Measurements from ENCODE around the gene BMP2K. TPM values are rescaled to one million over a fixed set of nuclear protein-coding genes. Genes with fewer than 3 reads are reported as not detected.
"Not testable (repeated sequence)": the region's sequence is repeated elsewhere in the genome, so short reads cannot be mapped to it uniquely, and the experiment has no call there.

BMP2K gene
- total RNA-seq, 1 experiment from 2014 or later: 19.7 TPM

DNA sequence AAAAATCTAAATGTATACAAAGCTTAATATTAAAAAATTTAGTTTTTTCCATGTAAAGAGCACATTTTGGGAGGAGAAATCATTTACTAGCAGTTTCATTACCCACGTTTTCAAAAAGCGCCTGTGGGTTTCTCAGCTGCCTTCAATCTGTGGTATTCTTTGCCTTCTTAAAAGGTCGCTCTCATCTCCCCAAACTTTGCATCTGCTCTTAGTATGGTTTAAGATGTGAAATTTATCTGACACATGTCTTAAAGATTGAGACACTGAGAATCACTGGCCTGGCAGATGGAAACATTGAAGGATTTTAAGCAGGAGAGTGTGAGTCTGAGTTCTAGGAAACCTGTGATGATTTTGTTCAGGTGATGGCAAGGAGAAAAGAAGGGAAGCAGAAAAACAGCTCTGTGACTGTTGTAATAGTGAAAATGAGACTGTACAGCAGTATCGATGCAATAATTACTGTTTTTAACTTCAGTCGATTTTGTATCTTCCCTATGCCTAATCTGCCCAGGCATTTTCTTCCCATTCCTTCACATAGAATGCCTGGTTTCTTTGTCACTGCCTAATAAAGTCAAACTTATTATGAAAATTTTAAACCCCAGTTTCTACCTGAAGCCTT is 87.2 kb downstream of the BMP2K start:
- DNase-seq (ENCODE audit: low spot score): no peak

DNA sequence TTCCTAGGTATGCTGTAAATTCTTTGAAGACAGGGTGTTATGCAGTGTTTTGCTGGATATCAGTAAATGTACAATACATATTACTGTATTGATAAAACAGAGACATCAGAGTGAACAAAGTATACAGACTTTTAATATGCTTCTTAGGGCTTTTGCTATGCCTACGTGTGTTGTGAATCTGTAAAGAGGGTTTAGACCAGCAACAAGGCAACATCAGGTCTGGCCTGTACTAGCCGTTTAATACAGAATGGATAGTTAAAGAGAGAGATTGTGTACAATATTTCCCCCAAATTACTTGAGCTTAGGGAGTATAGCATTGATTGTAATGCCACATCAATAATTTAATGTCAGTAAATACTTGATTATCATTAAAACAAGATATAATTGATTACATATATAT is 87.8 kb downstream of the BMP2K start:
- no peak for DNase-seq (ENCODE audit: low spot score)

DNA sequence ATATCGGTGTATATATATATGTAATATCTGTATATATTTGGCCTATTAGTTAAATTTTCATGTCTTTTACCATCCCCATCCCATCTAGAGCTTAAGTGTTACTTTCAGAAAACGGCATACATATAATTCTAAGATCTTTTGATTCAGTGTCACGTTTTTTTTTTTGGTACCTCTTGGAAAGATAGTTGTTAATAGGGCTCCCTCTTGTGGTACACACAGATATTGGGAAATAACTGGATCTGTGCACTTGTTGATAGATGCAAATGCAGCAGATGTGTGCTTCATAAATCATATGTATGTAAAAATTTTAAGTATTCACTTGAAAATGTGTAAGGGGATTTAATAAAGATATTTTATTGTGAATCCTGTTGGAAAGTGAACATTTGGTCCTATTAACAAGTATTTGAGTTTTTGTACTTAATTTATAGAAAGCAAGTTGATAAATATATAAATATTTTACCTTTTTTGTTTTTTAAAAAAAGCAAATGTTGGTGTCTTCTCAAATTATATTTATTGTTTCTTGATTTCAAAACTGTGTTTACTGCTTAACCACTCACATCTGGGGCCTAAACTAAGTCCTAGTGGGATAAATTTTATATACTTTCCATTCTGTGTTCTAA is 88.4 kb downstream of the BMP2K start:
- peak; percentile 53 for DNase-seq (ENCODE audit: low spot score)

DNA sequence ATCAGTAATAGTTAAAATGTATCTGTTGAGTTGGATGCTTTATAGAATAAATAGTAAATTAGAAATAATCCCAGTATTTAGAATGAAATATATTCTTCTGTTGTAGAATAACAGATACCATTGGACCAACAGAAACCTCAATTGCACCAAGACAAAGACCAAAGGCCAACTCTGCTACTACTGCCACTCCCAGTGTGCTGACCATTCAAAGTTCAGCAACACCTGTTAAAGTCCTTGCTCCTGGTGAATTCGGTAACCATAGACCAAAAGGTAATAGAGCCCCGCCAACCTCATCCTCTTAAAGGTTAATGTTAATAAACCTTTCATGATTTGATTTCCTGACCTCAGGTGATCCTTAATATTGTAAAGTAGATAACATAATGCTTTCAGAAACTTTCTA is 89.3 kb downstream of the BMP2K start:
- DNase-seq (ENCODE audit: low spot score): no peak

DNA sequence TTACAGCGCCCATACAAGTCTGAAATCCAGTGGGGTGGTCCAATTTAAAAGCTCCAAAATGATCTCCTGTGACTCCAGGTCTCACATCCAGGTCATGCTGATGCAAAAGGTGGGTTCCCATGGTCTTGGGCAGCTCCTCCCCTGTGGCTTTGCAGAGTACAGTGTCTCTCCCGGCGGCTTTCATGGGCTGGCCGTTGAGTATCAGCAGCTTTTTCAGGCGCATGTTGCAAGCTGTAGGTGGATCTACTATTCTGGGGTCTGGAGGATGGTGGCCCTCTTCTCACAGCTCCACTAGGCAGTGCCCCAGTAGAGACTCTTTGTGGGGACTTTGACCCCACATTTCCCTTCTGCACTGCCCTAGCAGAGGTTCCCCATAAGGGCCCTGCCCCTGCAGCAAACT is 92.6 kb downstream of the BMP2K start:
- not testable (repeated sequence) for DNase-seq (ENCODE audit: low spot score)

DNA sequence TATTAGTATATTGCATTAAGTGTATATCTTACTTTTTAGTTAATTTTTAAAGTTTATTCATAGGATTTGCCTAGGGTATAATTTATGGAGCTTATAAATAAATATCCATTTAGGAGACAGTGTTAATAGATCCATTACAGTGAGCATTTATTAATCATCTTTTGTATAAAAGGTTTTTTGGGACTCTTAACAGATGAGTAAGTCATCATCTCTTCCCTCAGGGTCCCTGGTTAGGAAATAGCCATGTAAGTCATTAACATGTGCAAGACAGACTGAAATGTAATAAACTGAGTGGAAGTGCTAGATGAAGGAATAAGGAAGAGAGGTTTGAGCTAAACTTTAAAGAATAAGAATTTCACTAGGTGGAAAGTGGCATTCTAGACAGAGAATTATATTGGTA is 93.9 kb downstream of the BMP2K start:
- no peak for DNase-seq (ENCODE audit: low spot score)

DNA sequence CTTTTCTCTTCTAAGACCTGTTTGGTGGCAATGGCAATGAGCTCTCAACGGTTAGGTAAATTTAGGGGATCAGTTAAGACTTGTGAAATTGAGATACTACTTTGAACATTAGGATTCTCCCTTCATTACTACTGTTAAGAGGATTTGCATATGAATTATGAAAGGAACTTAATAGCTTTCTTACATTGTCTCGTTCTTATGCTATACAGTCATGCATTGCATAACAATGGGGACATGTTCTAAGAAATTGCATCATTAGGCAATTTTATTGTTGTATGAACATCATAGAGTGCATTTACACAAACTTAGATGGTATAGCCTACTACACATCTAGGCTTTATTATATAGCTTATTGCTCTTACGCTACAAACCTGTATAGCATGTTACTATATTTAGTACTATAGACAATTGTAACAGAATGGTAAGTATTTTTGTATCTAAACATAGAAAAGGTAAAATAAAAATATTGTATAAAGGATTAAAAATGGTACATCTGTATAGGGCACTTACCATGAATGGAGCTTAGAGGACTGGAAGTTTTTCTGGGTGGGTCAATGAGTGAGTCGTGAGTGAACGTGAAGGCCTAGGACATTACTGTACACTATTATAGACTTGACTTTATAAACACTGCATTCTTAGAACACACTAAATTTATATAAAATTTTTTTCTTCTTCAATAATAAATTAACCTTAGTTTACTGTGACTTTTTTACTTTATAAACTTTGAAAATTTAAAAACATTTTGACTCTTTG is 100.6 kb downstream of the BMP2K start:
- DNase-seq (ENCODE audit: low spot score): no peak

DNA sequence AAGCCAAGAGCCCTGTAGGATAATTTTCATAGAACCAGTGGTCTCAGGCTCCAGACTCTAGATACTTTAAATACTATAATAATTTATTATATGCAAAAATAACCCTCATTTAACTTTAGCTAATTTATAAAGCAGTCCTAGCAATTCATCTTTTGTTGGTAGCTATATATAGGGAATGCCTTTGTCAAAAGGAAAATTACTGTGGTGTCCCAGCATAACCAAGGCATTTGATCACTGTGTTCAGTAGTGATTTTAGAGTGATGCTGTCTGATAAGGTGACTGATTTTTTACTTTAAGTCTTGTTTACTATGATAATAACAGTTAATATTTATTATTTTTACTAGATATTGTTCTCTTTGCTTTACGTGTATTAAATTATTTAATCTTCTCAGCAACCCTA is 101.9 kb downstream of the BMP2K start:
- DNase-seq (ENCODE audit: low spot score): no peak

DNA sequence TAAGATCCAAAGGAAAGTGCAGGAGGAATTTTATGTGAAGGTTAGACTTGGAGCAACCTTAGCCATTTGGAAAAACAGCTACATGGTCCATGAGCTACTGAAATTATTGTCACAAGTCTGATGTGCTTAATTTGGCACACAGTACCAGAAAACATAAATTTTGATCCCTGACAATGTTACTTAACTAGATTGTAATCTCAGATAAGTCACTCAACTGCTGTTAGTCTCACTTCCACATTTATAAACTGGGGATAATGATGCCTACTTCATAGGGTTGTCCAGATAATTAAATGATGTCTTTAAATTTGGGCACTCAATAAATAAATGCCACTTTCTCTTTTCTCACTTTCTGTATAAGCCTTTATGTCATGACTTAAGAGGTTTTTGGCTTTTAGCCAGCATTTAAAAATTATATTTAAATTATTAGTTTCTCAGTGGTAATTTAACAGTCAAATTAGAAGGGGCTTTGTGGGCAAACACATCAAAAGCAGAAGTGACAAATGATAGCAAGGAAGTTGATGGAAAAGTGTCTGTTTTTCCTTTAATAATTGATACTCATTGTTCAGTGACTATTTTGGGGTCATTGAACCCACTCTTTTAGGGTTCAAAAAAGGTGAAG is 104.8 kb downstream of the BMP2K start:
- DNase-seq (ENCODE audit: low spot score): no peak

DNA sequence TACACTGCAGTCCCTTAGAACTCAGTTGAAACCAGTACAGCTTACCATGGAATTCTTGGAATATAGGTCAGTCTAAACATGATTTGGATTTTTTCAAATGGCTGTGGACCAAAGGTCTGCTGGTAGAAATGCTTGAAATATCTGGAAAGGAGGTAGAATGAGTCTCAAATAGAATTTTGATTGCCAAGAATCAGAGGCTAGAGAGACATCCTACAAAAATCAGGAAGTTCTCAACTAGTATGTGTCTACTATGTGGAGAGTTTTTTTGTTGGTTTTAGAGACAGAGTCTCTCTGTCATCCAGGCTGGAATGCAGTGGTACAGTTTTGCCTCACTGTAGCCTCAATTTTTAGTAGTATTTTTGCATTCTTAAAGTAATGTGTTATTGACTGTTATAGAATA is 109.4 kb downstream of the BMP2K start:
- DNase-seq (ENCODE audit: low spot score): no peak

DNA sequence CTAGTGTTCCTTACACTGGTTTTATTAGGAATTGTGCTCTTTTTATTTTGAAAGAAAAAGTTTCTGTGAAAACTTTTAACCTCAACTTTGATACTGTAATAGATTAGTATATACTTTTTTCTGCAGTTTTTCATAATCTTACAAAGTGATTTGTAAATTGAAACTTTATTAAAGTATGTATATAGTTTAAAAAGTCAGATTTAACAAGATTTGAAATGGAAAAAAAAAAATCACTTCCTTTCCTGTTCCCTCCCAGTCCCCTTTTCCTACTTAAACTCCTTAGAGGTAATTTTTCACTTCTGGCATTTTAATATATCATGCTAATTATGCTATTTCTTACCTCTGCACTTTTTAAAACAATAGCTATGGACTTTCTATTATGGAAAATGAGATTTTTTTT is 113.8 kb downstream of the BMP2K start:
- DNase-seq (ENCODE audit: low spot score): no peak

DNA sequence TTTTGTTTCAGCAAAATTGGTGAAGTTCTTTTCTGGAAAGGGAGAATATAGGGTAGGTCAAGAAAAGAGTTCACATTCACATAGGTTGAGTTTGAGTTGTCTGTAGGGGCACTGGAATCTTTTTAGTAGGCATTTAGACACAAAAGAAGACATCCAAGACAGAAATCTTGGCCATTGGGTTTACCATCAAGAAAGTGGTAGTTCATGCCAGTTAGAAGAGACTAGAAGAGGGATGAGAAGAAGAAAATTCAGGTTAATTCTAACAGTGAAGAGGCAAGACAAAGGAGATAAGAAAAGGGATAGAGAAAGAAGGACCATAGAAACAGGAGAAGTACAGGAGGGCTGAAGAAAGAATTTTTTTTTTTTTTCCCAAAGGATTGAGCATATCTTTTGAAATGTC is 123.2 kb downstream of the BMP2K start:
- DNase-seq (ENCODE audit: low spot score): no peak

DNA sequence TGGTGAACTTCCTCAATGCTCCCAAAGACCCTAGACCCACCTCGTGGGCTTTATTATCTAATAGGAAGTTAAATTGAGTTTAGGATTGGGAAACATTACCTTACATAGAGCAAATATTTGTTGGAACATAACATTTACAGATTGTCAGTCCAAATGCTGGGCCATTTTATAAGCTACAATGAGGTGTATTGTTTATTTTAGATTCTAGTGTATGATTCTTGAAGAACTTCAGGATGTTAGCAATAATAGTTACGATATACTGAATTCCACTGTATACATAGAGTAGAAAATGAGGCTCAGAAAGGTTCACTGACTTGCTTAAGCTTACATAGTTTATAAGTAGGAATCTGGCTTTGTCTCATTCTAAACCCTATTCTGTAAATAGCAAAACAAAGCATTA is 125.7 kb downstream of the BMP2K start:
- DNase-seq (ENCODE audit: low spot score): no peak

DNA sequence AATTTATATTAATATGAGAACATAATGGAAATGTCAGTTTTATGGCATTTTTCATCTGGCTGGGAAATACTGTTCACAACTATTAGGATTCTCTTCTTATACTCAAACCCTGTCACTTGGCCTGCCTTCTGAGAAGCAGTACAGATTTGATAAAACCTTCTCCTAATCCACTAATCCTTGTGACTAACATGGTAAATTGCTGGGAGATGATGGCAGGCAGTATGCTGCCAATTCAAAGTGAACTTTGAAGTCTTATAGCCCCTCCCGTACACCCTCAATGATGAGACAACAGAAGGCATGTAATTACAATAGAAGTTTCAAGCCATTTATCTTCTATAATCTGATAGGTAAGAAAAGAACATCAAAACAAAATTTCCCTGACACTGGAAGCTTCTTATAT is 126.1 kb downstream of the BMP2K start:
- DNase-seq (ENCODE audit: low spot score): no peak

DNA sequence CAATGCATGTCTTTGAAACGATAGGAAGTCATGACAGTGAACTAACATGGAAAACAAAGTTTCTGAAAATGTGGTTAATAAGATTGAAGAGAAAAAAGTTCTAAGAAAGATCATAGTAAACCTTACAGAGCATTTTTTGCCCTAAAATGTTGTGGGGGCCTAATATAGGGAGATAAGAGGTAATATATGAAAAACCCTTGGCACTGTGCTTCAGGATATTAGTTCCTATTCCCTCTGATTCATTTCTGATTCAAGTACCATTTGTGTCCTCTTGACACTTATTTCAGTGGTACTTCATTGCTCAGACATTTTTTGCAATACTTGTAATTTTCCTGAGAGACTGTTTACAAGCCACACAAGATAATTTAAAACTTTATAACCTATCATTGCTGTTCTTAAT is 128.0 kb downstream of the BMP2K start:
- no peak for DNase-seq (ENCODE audit: low spot score)

DNA sequence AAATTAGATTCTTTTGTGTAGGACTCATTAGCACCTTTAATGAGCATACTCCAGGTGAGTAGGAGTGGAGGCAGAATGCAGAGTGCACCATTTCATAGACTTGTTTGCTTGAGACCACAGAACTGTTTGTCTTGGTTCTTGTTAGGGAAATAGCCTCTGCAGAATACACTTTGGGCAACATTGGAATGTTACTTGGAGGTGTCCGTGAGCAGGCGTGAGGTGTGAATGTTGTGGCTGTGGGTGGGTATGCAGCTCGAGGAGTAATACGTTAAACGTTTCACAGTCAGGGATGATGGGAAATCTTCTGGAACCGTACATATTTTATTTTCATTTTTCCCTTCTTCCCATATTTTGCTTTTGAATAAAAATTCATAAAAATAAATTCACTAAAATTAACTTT is 131.5 kb downstream of the BMP2K start:
- DNase-seq (ENCODE audit: low spot score): no peak

DNA sequence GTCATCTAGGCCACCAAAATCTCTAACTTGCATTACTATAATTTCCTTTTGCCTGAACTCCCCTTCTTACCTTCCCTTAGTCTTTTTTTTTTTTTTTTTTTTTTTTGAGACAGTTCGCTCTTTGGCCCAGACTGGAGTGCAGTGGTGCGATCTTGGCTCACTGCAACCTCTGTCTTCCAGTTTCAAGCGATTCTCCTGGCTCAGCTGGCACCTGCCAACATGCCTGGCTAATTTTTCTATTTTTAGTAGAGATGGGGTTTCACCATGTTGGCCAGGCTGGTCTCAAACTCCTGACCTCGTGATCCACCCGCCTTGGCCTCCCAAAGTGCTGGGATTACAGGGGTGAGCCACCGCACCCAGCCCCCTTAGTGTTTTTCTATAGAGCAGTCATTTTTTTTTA is 132.8 kb downstream of the BMP2K start:
- not testable (repeated sequence) for DNase-seq (ENCODE audit: low spot score)

DNA sequence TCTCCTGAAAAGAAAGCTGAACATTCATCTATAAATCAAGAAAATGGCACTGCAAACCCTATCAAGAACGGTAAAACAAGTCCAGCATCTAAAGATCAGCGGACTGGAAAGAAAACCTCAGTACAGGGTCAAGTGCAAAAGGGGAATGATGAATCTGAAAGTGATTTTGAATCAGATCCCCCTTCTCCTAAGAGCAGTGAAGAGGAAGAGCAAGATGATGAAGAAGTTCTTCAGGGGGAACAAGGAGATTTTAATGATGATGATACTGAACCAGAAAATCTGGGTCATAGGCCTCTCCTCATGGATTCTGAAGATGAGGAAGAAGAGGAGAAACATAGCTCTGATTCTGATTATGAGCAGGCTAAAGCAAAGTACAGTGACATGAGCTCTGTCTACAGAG is 134.5 kb downstream of the BMP2K start:
- DNase-seq (ENCODE audit: low spot score): no peak

DNA sequence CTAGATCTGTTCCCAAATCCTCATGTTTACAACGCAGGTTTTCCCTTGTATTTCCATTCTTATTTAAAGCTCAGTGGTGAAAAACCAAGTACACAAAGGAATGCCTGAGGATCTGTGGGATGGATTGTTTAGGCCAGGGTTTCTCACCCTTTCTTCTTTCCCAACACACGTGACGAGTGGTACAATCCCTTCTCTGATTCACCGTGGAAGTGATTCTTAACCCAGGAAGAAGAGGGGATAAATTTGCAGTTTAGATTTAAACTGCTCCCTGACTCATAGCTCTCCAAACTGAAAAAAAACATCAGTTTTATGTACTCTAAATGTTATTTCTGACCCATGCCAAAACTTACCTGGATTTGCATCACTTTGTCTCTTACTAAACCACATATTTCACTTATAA is 146.1 kb downstream of the BMP2K start:
- no peak for DNase-seq (ENCODE audit: low spot score)

DNA sequence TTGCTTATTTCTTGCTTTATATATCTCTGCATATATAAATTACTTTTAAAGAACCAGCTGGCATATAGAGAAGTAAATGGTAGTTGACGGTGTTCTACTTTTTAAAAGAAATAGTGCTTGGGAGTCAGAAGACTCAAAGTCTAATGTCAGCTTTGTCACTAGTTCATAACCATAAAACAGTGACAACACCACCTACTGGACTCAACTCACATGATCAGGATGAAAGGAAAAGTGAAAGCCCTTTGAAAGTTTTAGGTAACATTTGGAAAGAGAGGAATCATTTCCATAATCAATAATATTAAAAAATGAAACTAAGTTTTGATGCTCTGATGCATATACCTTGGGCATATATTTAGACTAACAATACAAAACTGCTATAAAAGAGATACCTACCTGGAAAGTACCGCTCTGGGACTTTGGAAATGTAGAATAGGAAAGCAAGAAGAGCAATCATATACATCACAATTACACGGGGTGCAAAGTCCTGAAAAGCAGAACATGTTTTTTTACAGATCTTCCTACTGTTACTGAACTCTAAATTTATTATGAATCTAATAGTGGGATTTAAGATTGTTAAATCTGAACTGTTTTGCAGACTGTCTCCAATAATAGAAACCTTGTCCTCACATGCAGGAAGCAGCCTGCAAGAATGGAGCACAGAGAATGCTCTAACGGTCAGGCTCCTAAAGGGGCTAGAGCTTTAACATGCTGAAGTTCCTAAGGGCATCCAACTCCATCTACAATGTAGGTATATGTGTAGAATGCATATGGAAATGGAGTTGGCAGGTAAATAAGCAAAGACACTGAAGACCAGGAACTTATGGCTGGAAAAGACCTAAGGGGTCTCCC is 147.5 kb downstream of the BMP2K start:
- DNase-seq (ENCODE audit: low spot score): no peak

DNA sequence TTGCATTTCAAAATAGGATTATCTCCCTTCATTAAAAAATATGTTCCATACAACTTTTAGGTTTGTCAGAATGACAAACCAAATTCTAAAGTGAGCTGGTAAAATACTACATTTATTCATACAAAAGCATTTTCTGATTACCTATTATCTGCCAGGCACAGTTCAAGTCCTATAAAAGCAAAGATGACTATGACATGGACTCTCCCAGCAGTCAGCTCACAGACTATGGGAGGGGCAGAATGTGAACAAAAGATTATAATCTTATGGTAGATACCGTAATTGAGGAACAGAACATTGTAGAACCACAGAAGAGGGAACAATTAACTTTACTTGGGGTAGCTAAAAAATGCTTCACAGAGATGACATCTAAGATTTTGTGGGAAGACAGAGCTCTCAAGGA is 150.7 kb downstream of the BMP2K start:
- DNase-seq (ENCODE audit: low spot score): no peak

DNA sequence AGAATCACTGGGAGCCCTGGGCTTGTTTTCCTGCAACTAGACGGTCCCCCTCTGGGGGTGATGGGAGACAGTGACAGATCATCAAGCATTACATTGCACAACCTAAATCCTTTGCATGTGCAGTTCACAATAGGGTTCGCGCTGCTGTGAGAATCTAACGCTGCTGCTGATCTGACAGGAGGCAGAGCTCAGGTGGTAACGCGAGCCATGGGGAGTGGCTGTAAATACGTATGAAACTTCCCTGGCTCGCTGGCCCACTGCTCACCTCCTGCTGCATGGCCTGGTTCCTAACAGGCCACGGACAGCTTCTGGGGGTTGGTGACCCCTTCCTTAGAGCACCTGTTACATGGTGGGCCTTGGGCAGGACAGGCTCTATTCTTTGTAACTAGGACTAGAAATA is 152.7 kb downstream of the BMP2K start:
- no peak for DNase-seq (ENCODE audit: low spot score)

Data from A172 (cell line).